GM15510 (cell line): Measurements from ENCODE around the gene MCF2.

ENCODE experiments used
- POLR2A ChIP-seq: IDR thresholded peaks from 3 replicates; pipeline ENCODE4 v1.6.1; 2011; ENCODE audit warnings: borderline replicate concordance; ENCODE audit not compliant: insufficient read length; ENCODE audit errors: extremely low read depth

Gene MCF2

GRCh38 chrX:139647597-139647996 lies 60.4 kb downstream of the MCF2 start:
- TF ChIP-seq POLR2A, result no peak

- no peak for TF ChIP-seq POLR2A
These were observed 65.6 kb downstream of the MCF2 start for GRCh38 chrX:139642241-139642927.

GRCh38 chrX:139640259-139640658 lies 67.7 kb downstream of the MCF2 start:
- TF ChIP-seq POLR2A, result no peak

- TF ChIP-seq POLR2A, result no peak
These were observed 68.7 kb downstream of the MCF2 start for GRCh38 chrX:139639253-139639652.

GRCh38 chrX:139600105-139600504 lies 107.9 kb downstream of the MCF2 start:
- TF ChIP-seq POLR2A, result no peak

- no peak for TF ChIP-seq POLR2A
These were observed 111.9 kb downstream of the MCF2 start for GRCh38 chrX:139596068-139596467.

- no peak for TF ChIP-seq POLR2A
These were observed 122.4 kb downstream of the MCF2 start for GRCh38 chrX:139585613-139586012.

GRCh38 chrX:139581068-139581467 lies 126.9 kb downstream of the MCF2 start:
- TF ChIP-seq POLR2A, result no peak

GRCh38 chrX:139566981-139567380 lies 141.0 kb downstream of the MCF2 start:
- TF ChIP-seq POLR2A, result no peak

- TF ChIP-seq POLR2A, result no peak
These were observed 144.7 kb downstream of the MCF2 start for GRCh38 chrX:139563251-139563650.

- TF ChIP-seq POLR2A, result no peak
These were observed 147.7 kb downstream of the MCF2 start for GRCh38 chrX:139560221-139560620.

GRCh38 chrX:139559383-139560042 lies 148.5 kb downstream of the MCF2 start:
- no peak for TF ChIP-seq POLR2A

GRCh38 chrX:139554991-139555675 lies 152.8 kb downstream of the MCF2 start:
- no peak for TF ChIP-seq POLR2A

GRCh38 chrX:139554376-139554775 lies 153.6 kb downstream of the MCF2 start:
- TF ChIP-seq POLR2A, result no peak

- TF ChIP-seq POLR2A, result no peak
These were observed 163.4 kb downstream of the MCF2 start for GRCh38 chrX:139544591-139544990.

- TF ChIP-seq POLR2A, result no peak
These were observed 164.0 kb downstream of the MCF2 start for GRCh38 chrX:139543920-139544319.
